K562 (cell line): ENCODE results near the gene VPS11. TPM values are rescaled to one million over a fixed set of nuclear protein-coding genes. Genes with fewer than 3 reads are reported as not detected.

ENCODE experiments used
- AFF4 ChIP-seq: sonication (generic); formaldehyde crosslinking; IDR thresholded peaks from 2 replicates; pipeline ENCODE4 v1.8.0; 2023; ENCODE audit warnings: mild to moderate bottlenecking, missing genetic modification reagents
- ARID1B ChIP-seq: fragments of 450-650 bp; IDR thresholded peaks from 2 replicates; pipeline ENCODE4 v1.6.1; 2016; ENCODE audit warnings: antibody characterized with exemption, mild to moderate bottlenecking, inconsistent platforms
- DPF2 ChIP-seq: fragments of 450-650 bp; IDR thresholded peaks from 2 replicates; pipeline ENCODE4 v1.6.1; 2016
- GATAD2B ChIP-seq: fragments of 450-650 bp; IDR thresholded peaks from 2 replicates; pipeline ENCODE4 v1.6.1; 2017; ENCODE audit warnings: mild to moderate bottlenecking, borderline replicate concordance
- HNRNPH1 ChIP-seq: fragments of 200-400 bp; formaldehyde crosslinking; optimal IDR thresholded peaks from 2 replicates; pipeline ENCODE3; 2017; ENCODE audit warnings: low read depth, mild to moderate bottlenecking, low read length, moderate library complexity
- HNRNPUL1 ChIP-seq: fragments of 200-400 bp; formaldehyde crosslinking; IDR thresholded peaks from 2 replicates; pipeline ENCODE4 v1.6.1; 2017; ENCODE audit warnings: low read length
- KDM1A ChIP-seq, 2 experiments: fragments of 450-650 bp; IDR thresholded peaks; 2 replicates each; pipeline ENCODE4 v1.6.1; 2016; ENCODE audit warnings: mild to moderate bottlenecking in 2 of 2
- MAFF ChIP-seq: IDR thresholded peaks from 2 replicates; pipeline ENCODE4 v1.6.1; 2012; ENCODE audit warnings: low read length, improper control_type of control experiment
- PHF20 ChIP-seq: fragments of 450-650 bp; IDR thresholded peaks from 2 replicates; pipeline ENCODE4 v1.6.1; 2018; ENCODE audit not compliant: partially characterized antibody
- POLR2H ChIP-seq: IDR thresholded peaks from 2 replicates; pipeline ENCODE4 v1.6.1; 2016; ENCODE audit warnings: missing genetic modification characterization, low read depth, mild to moderate bottlenecking, control low read depth, missing compliant biosample characterization, moderate library complexity
- RBFOX2 ChIP-seq: fragments of 200-400 bp; formaldehyde crosslinking; IDR thresholded peaks from 2 replicates; pipeline ENCODE4 v1.6.1; 2017; ENCODE audit warnings: low read depth, mild to moderate bottlenecking, low read length, moderate library complexity
- RBM39 ChIP-seq: fragments of 200-400 bp; formaldehyde crosslinking; optimal IDR thresholded peaks from 2 replicates; pipeline ENCODE3; 2018; ENCODE audit warnings: low read depth, low read length
- TBP ChIP-seq: optimal IDR thresholded peaks from 2 replicates; pipeline ENCODE3; 2011; ENCODE audit warnings: low read depth, low read length, improper control_type of control experiment
- TEAD4 ChIP-seq, 2 experiments: sonication (generic) in 1 of 2; formaldehyde crosslinking in 1 of 2; IDR thresholded peaks; 2 replicates each; pipeline versions ENCODE4 v1.6.1 to v1.8.0; 2012 to 2022; ENCODE audit warnings: borderline replicate concordance in 1 of 2, inconsistent platforms in 1 of 2, low read length in 1 of 2, mild to moderate bottlenecking in 1 of 2, missing genetic modification reagents in 1 of 2
- ZBED1 ChIP-seq: IDR thresholded peaks from 2 replicates; pipeline ENCODE4 v1.6.1; 2014
- ZFP30 ChIP-seq: fragments of 250-450 bp; sonication (Bioruptor Pico); IDR thresholded peaks from 2 replicates; pipeline ENCODE4 v1.8.0; 2022; ENCODE audit warnings: moderate library complexity, mild to moderate bottlenecking, inconsistent platforms, borderline replicate concordance
- ZFX ChIP-seq: sonication (generic); formaldehyde crosslinking; IDR thresholded peaks from 2 replicates; pipeline ENCODE4 v1.8.0; 2022; ENCODE audit warnings: mild to moderate bottlenecking, missing genetic modification reagents, moderate library complexity
- ZNF146 ChIP-seq: IDR thresholded peaks from one replicate; pipeline ENCODE4 v1.6.1; 2018; ENCODE audit warnings: missing compliant biosample characterization; ENCODE audit not compliant: unreplicated experiment
- polyA plus RNA-seq, 8 experiments: library from polyadenylated mRNA; depleted of rRNA in 4 of 8; stranded (reverse) in 5 of 8; unstranded in 3 of 8; fragments of >200 nt; fragmentation: Nextera tagmentation in 2 of 8; fragmentation: Illumina TruSeq in 1 of 8; extraction: Ambion mirVana in 2 of 8; extraction: Trizol in 1 of 8; gene quantifications; 2 replicates each; pipeline versions ENCODE4 v1.2.1 to v1.2.3, GENCODE V29; 2011 to 2014; ENCODE audit warnings: inconsistent platforms in 1 of 8, missing spikeins in 1 of 8
- total RNA-seq, 7 experiments: library from RNA; depleted of rRNA in 6 of 7; stranded (reverse); fragments of >200 nt in 6 of 7; fragmentation: Illumina TruSeq in 2 of 7; extraction: Trizol in 2 of 7; gene quantifications; 2 replicates each; pipeline versions ENCODE4 v1.2.1 to v1.2.3, GENCODE V29; 2011 to 2021; ENCODE audit warnings: low replicate concordance in 1 of 7
- TF ChIP-seq, protein P1 (sequence below): sonication (generic); formaldehyde crosslinking; IDR thresholded peaks from 2 replicates; pipeline ENCODE4 v1.8.0; 2023; ENCODE audit warnings: mild to moderate bottlenecking, missing genetic modification reagents
- TF ChIP-seq, protein P2 (sequence below): sonication (generic); formaldehyde crosslinking; IDR thresholded peaks from 2 replicates; pipeline ENCODE4 v1.8.1; 2023; ENCODE audit warnings: mild to moderate bottlenecking, missing genetic modification reagents
- TF ChIP-seq, protein P3 (sequence below): fragments of 450-650 bp; formaldehyde crosslinking; IDR thresholded peaks from 2 replicates; pipeline ENCODE4 v1.4.0; 2020; ENCODE audit warnings: mild to moderate bottlenecking, moderate library complexity

The VPS11 gene
- total and polyA plus RNA-seq, 9 of the 15 experiments (the other 6 are each of a cell fraction or from before 2014, with no cell fraction given): 14.1 to 35.5 (median 27.5) TPM

DNA sequence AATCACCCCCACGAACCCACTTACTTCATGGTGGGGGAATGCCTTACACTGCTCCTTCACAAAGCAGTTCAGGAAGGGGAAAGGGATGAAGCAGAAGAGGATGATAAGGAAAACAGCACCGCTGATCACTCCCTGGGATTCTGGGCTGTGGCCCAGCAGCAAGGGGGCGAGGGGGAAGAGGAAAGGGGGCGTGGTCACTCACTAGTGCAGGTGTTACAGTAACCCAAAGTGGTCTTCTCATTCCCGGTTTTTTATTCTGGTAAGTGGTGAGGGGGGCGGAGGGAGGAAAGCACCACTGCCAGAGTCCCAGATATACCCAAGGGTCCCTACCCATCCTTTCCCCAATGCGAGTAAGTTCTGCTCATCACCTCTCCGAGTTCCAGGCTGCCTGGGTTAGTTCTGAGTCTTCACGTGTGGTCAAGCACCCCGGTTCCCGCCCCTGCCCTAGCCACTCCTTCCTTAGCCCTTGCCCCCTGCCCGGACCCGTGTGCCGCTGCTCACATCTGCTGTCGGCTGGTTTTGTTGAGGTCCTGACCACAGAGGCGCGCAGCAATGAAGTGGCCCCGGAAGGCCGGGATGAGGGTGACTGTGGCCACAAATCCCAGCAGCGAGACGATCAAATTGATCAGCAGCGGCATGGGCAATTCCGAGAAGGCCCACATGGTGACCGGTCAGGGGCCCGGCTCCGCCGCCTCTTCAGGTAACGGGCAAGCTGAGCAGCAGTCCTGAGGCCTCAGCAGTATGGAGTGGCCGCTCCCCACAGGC is 33.6 kb downstream of the VPS11 start (continued):
- TF ChIP-seq ZFX: no peak; the same call in 1 of the 2 replicates
- TF ChIP-seq TEAD4 (IDR thresholded peaks at IDR 0.05; ENCODE audit: low read length): no peak
- peak; percentile 67; the same call in 1 of the 2 replicates for TF ChIP-seq TEAD4 (CRISPR knock-in tag; IDR thresholded peaks at IDR 0.05; ENCODE audit: borderline replicate concordance)
- TF ChIP-seq ZBED1: no peak
- TF ChIP-seq DPF2: no peak
- TF ChIP-seq PHF20: no peak
- TF ChIP-seq HNRNPUL1: no peak
- TF ChIP-seq ARID1B: no peak
- TF ChIP-seq RBFOX2: peak; percentile 85
- TF ChIP-seq, protein P1, sequence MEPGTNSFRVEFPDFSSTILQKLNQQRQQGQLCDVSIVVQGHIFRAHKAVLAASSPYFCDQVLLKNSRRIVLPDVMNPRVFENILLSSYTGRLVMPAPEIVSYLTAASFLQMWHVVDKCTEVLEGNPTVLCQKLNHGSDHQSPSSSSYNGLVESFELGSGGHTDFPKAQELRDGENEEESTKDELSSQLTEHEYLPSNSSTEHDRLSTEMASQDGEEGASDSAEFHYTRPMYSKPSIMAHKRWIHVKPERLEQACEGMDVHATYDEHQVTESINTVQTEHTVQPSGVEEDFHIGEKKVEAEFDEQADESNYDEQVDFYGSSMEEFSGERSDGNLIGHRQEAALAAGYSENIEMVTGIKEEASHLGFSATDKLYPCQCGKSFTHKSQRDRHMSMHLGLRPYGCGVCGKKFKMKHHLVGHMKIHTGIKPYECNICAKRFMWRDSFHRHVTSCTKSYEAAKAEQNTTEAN (CRISPR knock-in tag): peak; percentile 39; the same call in 1 of the 2 replicates
- no peak for TF ChIP-seq TBP
- TF ChIP-seq HNRNPH1: no peak
- TF ChIP-seq, protein P2, sequence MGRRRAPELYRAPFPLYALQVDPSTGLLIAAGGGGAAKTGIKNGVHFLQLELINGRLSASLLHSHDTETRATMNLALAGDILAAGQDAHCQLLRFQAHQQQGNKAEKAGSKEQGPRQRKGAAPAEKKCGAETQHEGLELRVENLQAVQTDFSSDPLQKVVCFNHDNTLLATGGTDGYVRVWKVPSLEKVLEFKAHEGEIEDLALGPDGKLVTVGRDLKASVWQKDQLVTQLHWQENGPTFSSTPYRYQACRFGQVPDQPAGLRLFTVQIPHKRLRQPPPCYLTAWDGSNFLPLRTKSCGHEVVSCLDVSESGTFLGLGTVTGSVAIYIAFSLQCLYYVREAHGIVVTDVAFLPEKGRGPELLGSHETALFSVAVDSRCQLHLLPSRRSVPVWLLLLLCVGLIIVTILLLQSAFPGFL (CRISPR knock-in tag): peak; percentile 91; the same call in 1 of the 2 replicates
- TF ChIP-seq POLR2H (tag): no peak
- no peak for TF ChIP-seq GATAD2B
- TF ChIP-seq ZNF146 (CRISPR knock-in tag): no peak
- TF ChIP-seq RBM39: peak; percentile 18
- TF ChIP-seq KDM1A (IDR thresholded peaks at IDR 0.05): 0 out of 4 replicates have a peak, but pooled peaks of 1 of the 2 experiments have one; percentile 27
- TF ChIP-seq AFF4 (CRISPR knock-in tag): 0 out of 2 replicates have a peak, but pooled peaks have one; percentile 13
- TF ChIP-seq, protein P3, sequence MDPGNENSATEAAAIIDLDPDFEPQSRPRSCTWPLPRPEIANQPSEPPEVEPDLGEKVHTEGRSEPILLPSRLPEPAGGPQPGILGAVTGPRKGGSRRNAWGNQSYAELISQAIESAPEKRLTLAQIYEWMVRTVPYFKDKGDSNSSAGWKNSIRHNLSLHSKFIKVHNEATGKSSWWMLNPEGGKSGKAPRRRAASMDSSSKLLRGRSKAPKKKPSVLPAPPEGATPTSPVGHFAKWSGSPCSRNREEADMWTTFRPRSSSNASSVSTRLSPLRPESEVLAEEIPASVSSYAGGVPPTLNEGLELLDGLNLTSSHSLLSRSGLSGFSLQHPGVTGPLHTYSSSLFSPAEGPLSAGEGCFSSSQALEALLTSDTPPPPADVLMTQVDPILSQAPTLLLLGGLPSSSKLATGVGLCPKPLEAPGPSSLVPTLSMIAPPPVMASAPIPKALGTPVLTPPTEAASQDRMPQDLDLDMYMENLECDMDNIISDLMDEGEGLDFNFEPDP: no peak
- TF ChIP-seq MAFF: no peak
- no peak for TF ChIP-seq ZFP30 (CRISPR knock-in tag)
